Measurements from ENCODE around the gene UQCRHL. TPM values are rescaled to one million over a fixed set of nuclear protein-coding genes. Genes with fewer than 3 reads are reported as not detected.

Gene UQCRHL
- total RNA-seq, 1 donor from 2014 or later, result 1.9 TPM

Other genes starting within 250 kb of the UQCRHL start
- gene AGMAT, start 222.6 kb downstream of the UQCRHL start, total RNA-seq, result 0.75 and 0.96 TPM in 2 replicates
- 16.9 TPM in 2 replicates for gene DDI2, start 190.2 kb downstream of the UQCRHL start, total RNA-seq
- 52.1 and 73.3 TPM in 2 replicates for gene PLEKHM2, start 123.3 kb downstream of the UQCRHL start, total RNA-seq
- gene SLC25A34, start 71.4 kb downstream of the UQCRHL start, total RNA-seq, result 0.25 and 0.34 TPM in 2 replicates
- gene TMEM82, start 65.2 kb downstream of the UQCRHL start, total RNA-seq, result not detected in 2 replicates
- gene FBLIM1, start 48.9 kb downstream of the UQCRHL start, total RNA-seq, result 364 and 458 TPM in 2 replicates
- 24.0 and 29.1 TPM in 2 replicates for gene SPEN, start 40.1 kb upstream of the UQCRHL start, total RNA-seq
- gene ZBTB17, start 168.5 kb upstream of the UQCRHL start, total RNA-seq, result 24.1 and 33.8 TPM in 2 replicates
- gene SRARP, start 196.6 kb upstream of the UQCRHL start, total RNA-seq, result not detected in 2 replicates
- gene HSPB7, start 210.4 kb upstream of the UQCRHL start, total RNA-seq, result 0.07 TPM in 1 of 2 replicates, not detected in the other
- gene CLCNKA, start 214.4 kb upstream of the UQCRHL start, total RNA-seq, result not detected in 2 replicates
- gene CLCNKB, start 236.1 kb upstream of the UQCRHL start, total RNA-seq, result 0.50 and 1.6 TPM in 2 replicates